ENCODE data around the gene VTN. TPM values are rescaled to one million over a fixed set of nuclear protein-coding genes. Genes with fewer than 3 reads are reported as not detected.

Gene VTN
- total and polyA plus RNA-seq, 7 experiments from 2014 or later, result 0.08 to 0.65 (median 0.19) TPM; not detected in 4

DNA sequence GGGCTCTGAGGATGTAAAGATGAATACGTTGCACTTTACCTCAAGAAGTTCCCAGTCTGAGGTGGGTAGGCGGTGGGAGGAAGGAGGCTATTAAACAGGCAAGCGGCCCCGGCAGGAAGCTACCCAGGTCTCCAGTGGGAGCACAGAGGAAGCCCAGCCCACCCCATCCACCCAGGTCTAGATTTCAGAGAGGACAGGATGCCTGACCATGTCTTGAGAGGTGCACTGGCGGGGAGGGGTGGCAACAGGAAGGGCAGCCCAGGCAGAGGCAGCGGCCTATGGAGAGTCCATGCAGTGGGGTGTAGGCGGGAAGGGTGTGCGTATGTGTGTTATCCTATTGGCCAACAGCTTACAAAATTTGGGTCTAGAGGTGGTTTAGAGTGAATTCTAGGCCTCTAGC lies 15.3 kb upstream of the VTN start:
- Histone ChIP-seq H3K4me3 (ENCODE audit: low read length) (peak overlapping the region; percentile 78), H3K27ac (ENCODE audit: low read depth, low read length) (peak overlapping the region; percentile 67), H3K9me3 (ENCODE audit: control insufficient read depth in 2 of 3, low read length in 3 of 3) (no peaks in the 10 kb centered on the region), H3K36me3 (ENCODE audit: control insufficient read depth in 2 of 3, insufficient read depth in 3 of 3, low read length in 3 of 3) (peaks cover 0 to 35% (median 4%) of the 10 kb centered on the region in 3 experiments), H3K4me1 (ENCODE audit: control insufficient read depth in 2 of 2, insufficient read depth in 2 of 2, low read length in 2 of 2) (peaks cover 6 to 14% of the 10 kb centered on the region in 2 donors), H3K27me3 (ENCODE audit: control insufficient read depth in 2 of 2, insufficient read depth in 2 of 2, low read length in 2 of 2) (no peaks in the 10 kb centered on the region)
- DNase-seq (no peak), ATAC-seq (no peak)
- intact Hi-C loops (cut with micrococcal nuclease), result loop anchor here (1.0 to 2.0 kb wide), 2 partner anchors 28 to 29 kb away; partner anchors contain the start of gene POLDIP2 (in 2 of the 2)
- H3K27me3 Mint-ChIP-seq, result peaks cover 0 to 8% (median 6%) of the 10 kb centered on the region in 5 donors
- peak overlapping the region; percentile 88 to 96 (median 94) for H3K4me3 Mint-ChIP-seq
- H3K36me3 Mint-ChIP-seq, result peaks cover 1 to 25% (median 17%) of the 10 kb centered on the region in 5 donors
- H3K4me1 Mint-ChIP-seq, result peaks cover 8 to 48% (median 33%) of the 10 kb centered on the region in 7 donors
- peak overlapping the region in 6 of 9 donors; percentile 54 to 85 (median 73) for H3K27ac Mint-ChIP-seq
- ChIA-PET POLR2A (interaction anchor here (0.6 to 2.2 kb wide), 7 partner anchors 9 to 214 kb away, joined by 3 to 13 read pairs (median 3); partner anchors contain the start of genes IFT20, POLDIP2, SPAG5 and TMEM97), CTCF (interaction anchor here (0.7 kb wide), 1 partner anchor 15 kb away, joined by 3 read pairs; no protein-coding TSS in a partner anchor)
- H3K9me3 Mint-ChIP-seq, result no peaks in the 10 kb centered on the region

DNA sequence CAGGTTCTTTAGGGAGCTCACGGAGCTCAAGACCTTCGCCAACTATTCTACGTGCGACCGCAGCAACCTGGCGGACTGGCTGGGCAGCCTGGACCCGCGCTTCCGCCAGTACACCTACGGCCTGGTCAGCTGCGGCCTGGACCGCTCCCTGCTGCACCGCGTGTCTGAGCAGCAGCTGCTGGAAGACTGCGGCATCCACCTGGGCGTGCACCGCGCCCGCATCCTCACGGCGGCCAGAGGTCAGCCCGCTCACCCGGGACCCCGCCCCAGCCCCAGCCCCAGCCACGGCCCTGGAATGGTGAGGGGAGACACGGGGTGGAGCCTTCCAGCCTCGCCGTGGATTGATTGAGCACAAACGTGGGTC lies 14.9 kb upstream of the VTN start:
- Mint-ChIP-seq H3K9me3 (no peaks in the 10 kb centered on the region), H3K27ac (peak overlapping the region in 7 of 9 donors; percentile 59 to 88 (median 85)), H3K4me1 (peaks cover 8 to 48% (median 33%) of the 10 kb centered on the region in 7 donors), H3K36me3 (peaks cover 0 to 24% (median 13%) of the 10 kb centered on the region in 5 donors), H3K4me3 (peak overlapping the region; percentile 88 to 96 (median 94)), H3K27me3 (peaks cover 0 to 10% (median 6%) of the 10 kb centered on the region in 5 donors)
- DNase-seq, result no peak
- intact Hi-C loops (cut with micrococcal nuclease), result loop anchor here (1.0 to 2.0 kb wide), 2 partner anchors 28 kb away; partner anchors contain the start of gene POLDIP2 (in 2 of the 2)
- H3K36me3 ChIP-seq (ENCODE audit: control insufficient read depth in 2 of 3, insufficient read depth in 3 of 3, low read length in 3 of 3), result peaks cover 0 to 31% (median 4%) of the 10 kb centered on the region in 3 experiments
- no peaks in the 10 kb centered on the region for H3K27me3 ChIP-seq (ENCODE audit: control insufficient read depth in 2 of 2, insufficient read depth in 2 of 2, low read length in 2 of 2)
- H3K4me1 ChIP-seq (ENCODE audit: control insufficient read depth in 2 of 2, insufficient read depth in 2 of 2, low read length in 2 of 2), result peaks cover 6 to 14% of the 10 kb centered on the region in 2 donors
- no peaks in the 10 kb centered on the region for H3K9me3 ChIP-seq (ENCODE audit: control insufficient read depth in 2 of 3, low read length in 3 of 3)
- ChIA-PET POLR2A (interaction anchor here (1.2 to 2.2 kb wide), 5 partner anchors 13 to 214 kb away, joined by 3 to 13 read pairs (median 8); partner anchors contain the start of genes IFT20, POLDIP2, SARM1 and SPAG5), CTCF (no interaction called here)
- ATAC-seq, result peak; percentile 17
- peak overlapping the region; percentile 67 for H3K27ac ChIP-seq (ENCODE audit: low read depth, low read length)
- peak overlapping the region; percentile 78 for H3K4me3 ChIP-seq (ENCODE audit: low read length)

DNA sequence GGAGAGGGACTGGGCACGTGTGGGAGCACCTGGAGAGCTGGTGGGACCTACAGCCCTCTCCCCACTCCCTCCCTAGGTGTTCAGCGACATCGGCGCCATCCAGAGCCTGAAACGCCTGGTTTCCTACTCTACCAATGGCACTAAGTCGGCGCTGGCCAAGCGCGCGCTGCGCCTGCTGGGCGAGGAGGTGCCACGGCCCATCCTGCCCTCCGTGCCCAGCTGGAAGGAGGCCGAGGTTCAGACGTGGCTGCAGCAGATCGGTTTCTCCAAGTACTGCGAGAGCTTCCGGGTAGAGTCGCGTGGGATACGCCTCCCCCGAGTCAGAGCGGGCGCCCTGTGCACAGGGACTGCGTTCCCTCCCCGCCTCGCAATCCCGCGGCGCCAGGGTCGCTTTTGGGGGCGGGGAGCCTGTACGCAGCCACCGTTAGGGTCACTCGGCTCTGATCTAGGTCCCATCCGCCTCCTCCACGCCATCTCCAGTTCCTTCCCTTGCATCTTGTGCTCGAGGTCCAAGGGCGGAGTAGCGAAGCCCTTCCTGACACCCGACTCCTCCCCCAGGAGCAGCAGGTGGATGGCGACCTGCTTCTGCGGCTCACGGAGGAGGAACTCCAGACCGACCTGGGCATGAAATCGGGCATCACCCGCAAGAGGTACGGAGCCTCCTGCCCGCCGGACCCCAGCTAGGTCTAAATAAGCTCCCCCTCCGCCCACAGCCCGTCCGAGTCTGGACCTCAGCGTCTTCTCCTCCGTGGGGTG lies 14.4 kb upstream of the VTN start:
- no peaks in the 10 kb centered on the region for H3K9me3 Mint-ChIP-seq
- Histone ChIP-seq H3K27ac (ENCODE audit: low read depth, low read length) (peak overlapping the region; percentile 67), H3K36me3 (ENCODE audit: control insufficient read depth in 2 of 3, insufficient read depth in 3 of 3, low read length in 3 of 3) (peaks cover 0 to 26% (median 4%) of the 10 kb centered on the region in 3 experiments), H3K27me3 (ENCODE audit: control insufficient read depth in 2 of 2, insufficient read depth in 2 of 2, low read length in 2 of 2) (no peaks in the 10 kb centered on the region), H3K9me3 (ENCODE audit: control insufficient read depth in 2 of 3, low read length in 3 of 3) (no peaks in the 10 kb centered on the region), H3K4me3 (ENCODE audit: low read length) (peak overlapping the region; percentile 78), H3K4me1 (ENCODE audit: control insufficient read depth in 2 of 2, insufficient read depth in 2 of 2, low read length in 2 of 2) (peaks cover 6 to 14% of the 10 kb centered on the region in 2 donors)
- intact Hi-C loops (cut with micrococcal nuclease), result loop anchor here (1.0 to 5.0 kb wide), 6 partner anchors 12 to 65 kb away; partner anchors contain the start of genes IFT20 (in 2 of the 2), POLDIP2 (in 2 of the 2), TNFAIP1 (in 2 of the 2) and TMEM97 (in 1 of the 2)
- H3K27ac Mint-ChIP-seq, result peak overlapping the region; percentile 37 to 88 (median 77)
- H3K36me3 Mint-ChIP-seq, result peaks cover 0 to 19% (median 7%) of the 10 kb centered on the region in 5 donors
- H3K4me3 Mint-ChIP-seq, result peak overlapping the region; percentile 88 to 96 (median 94)
- peaks cover 0 to 10% (median 6%) of the 10 kb centered on the region in 5 donors for H3K27me3 Mint-ChIP-seq
- ChIA-PET POLR2A (interaction anchor here (0.5 to 2.2 kb wide), 8 partner anchors 12 to 755 kb away, joined by 3 to 13 read pairs (median 4); partner anchors contain the start of genes IFT20, POLDIP2, SARM1 and SPAG5), CTCF (interaction anchor here (0.9 kb wide), 2 partner anchors 22 to 227 kb away, joined by 3 read pairs; no protein-coding TSS in a partner anchor)
- DNase-seq (peak; percentile 27 to 67 (median 57)), ATAC-seq (peak; percentile 93)
- peaks cover 8 to 48% (median 33%) of the 10 kb centered on the region in 7 donors for H3K4me1 Mint-ChIP-seq

DNA sequence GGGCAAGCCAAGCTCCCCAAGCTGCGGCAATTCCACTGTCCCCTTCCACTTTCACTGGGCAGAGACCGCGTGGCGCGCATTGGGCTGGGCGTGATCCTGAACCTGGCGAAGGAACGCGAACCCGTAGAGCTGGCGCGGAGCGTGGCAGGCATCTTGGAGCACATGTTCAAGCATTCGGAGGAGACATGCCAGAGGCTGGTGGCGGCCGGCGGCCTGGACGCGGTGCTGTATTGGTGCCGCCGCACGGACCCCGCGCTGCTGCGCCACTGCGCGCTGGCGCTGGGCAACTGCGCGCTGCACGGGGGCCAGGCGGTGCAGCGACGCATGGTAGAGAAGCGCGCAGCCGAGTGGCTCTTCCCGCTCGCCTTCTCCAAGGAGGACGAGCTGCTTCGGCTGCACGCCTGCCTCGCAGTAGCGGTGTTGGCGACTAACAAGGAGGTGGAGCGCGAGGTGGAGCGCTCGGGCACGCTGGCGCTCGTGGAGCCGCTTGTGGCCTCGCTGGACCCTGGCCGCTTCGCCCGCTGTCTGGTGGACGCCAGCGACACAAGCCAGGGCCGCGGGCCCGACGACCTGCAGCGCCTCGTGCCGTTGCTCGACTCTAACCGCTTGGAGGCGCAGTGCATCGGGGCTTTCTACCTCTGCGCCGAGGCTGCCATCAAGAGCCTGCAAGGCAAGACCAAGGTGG lies 11.2 kb upstream of the VTN start:
- intact Hi-C loops (cut with micrococcal nuclease), result loop anchor here in 1 of 2 donors (5.0 kb wide), 1 partner anchor 36 kb away; no protein-coding TSS in a partner anchor
- H3K27me3 Mint-ChIP-seq, result peaks cover 0 to 10% (median 6%) of the 10 kb centered on the region in 5 donors
- POLR2A ChIA-PET, result no interaction called here
- CTCF ChIA-PET, result interaction anchor here (0.6 to 1.3 kb wide), 2 partner anchors 10 to 23 kb away, joined by 3 read pairs; no protein-coding TSS in a partner anchor
- H3K4me1 Mint-ChIP-seq, result peaks cover 20 to 44% (median 31%) of the 10 kb centered on the region in 7 donors
- Histone ChIP-seq H3K27ac (ENCODE audit: low read depth, low read length) (no peak overlapping the region), H3K9me3 (ENCODE audit: control insufficient read depth in 2 of 3, low read length in 3 of 3) (no peaks in the 10 kb centered on the region), H3K4me1 (ENCODE audit: control insufficient read depth in 2 of 2, insufficient read depth in 2 of 2, low read length in 2 of 2) (peaks cover 6 to 14% of the 10 kb centered on the region in 2 donors), H3K36me3 (ENCODE audit: control insufficient read depth in 2 of 3, insufficient read depth in 3 of 3, low read length in 3 of 3) (peaks cover 0 to 7% (median 0%) of the 10 kb centered on the region in 3 experiments), H3K27me3 (ENCODE audit: control insufficient read depth in 2 of 2, insufficient read depth in 2 of 2, low read length in 2 of 2) (no peaks in the 10 kb centered on the region), H3K4me3 (ENCODE audit: low read length) (no peak overlapping the region)
- ATAC-seq (no peak), DNase-seq (peak in 1 of 9 donors; percentile 22)
- H3K27ac Mint-ChIP-seq, result peak overlapping the region in 1 of 9 donors; percentile 32
- no peaks in the 10 kb centered on the region for H3K9me3 Mint-ChIP-seq
- H3K4me3 Mint-ChIP-seq, result peak overlapping the region in 9 of 10 donors; percentile 12 to 73 (median 34)
- H3K36me3 Mint-ChIP-seq, result peaks cover 4 to 12% (median 5%) of the 10 kb centered on the region in 5 donors

DNA sequence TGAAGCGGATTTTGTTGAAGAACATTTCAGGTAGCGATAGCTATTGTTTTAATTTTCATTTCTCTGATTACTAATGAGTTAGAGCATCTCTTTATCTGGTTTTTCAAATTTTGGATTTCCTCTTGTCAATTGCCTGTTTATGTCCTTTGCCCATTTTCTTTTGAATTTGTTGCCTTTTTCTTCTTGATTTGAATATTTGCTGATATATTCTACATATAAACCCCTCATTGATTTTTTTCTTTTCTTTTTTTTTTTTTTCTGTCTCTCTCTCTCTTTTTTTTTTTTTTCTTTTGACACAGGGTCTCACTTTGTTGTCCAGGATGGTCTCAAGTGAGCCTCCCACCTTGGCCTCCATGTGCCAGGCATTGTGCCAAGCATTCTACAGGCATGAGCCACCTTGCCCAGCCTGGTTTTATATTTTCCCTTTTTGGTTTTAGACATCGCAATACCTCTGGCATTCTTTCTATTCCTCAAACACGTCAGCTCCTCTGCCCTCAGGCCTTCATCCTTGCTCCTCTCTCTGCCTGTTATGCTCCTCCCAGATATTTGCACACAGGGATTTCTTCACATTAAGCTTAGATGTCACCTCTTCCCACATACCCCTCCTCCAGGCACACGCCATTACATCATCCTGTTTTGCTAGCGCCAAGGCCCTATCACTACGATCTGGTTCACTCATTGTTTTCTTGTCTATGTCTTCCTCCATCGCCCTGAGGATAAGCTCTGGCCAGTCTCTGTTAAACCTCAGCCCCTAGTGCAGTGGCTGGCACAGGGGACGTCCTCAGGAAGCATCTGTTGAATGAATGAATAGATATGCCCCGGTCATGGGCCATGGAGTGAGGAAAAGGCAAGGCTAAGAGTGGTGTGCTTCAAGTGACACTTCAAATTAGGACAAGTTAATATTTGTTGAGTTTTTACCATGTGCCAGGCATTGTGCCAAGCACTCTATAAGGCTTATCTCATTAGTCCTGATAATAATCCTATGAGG lies 10.0 kb upstream of the VTN start:
- Histone ChIP-seq H3K4me3 (ENCODE audit: low read length) (no peak overlapping the region), H3K36me3 (ENCODE audit: control insufficient read depth in 2 of 3, insufficient read depth in 3 of 3, low read length in 3 of 3) (peaks cover 0 to 7% (median 0%) of the 10 kb centered on the region in 3 experiments), H3K4me1 (ENCODE audit: control insufficient read depth in 2 of 2, insufficient read depth in 2 of 2, low read length in 2 of 2) (peaks cover 4 to 6% of the 10 kb centered on the region in 2 donors), H3K27ac (ENCODE audit: low read depth, low read length) (no peak overlapping the region), H3K9me3 (ENCODE audit: control insufficient read depth in 2 of 3, low read length in 3 of 3) (no peaks in the 10 kb centered on the region), H3K27me3 (ENCODE audit: control insufficient read depth in 2 of 2, insufficient read depth in 2 of 2, low read length in 2 of 2) (no peaks in the 10 kb centered on the region)
- no peak for DNase-seq
- ATAC-seq, result no peak
- peak overlapping the region in 1 of 9 donors; percentile 71 for H3K27ac Mint-ChIP-seq
- H3K36me3 Mint-ChIP-seq, result peaks cover 4 to 8% (median 5%) of the 10 kb centered on the region in 5 donors
- peaks cover 0 to 10% (median 6%) of the 10 kb centered on the region in 5 donors for H3K27me3 Mint-ChIP-seq
- peaks cover 19 to 32% (median 23%) of the 10 kb centered on the region in 7 donors for H3K4me1 Mint-ChIP-seq
- no peak overlapping the region for H3K4me3 Mint-ChIP-seq
- CTCF ChIA-PET, result interaction anchor here (0.6 kb wide), 1 partner anchor 22 kb away, joined by 3 read pairs; no protein-coding TSS in a partner anchor
- intact Hi-C loops (cut with micrococcal nuclease), result loop anchor here (5.0 to 10.0 kb wide), 2 partner anchors 37 to 195 kb away; partner anchors contain the start of genes ALDOC (in 1 of the 2) and PIGS (in 1 of the 2)
- POLR2A ChIA-PET, result no interaction called here
- H3K9me3 Mint-ChIP-seq, result no peaks in the 10 kb centered on the region

All from naive thymus-derived CD4-positive, alpha-beta T cell (primary cell).